ENCODE measurements around the gene ACSF3. TPM values are rescaled to one million over a fixed set of nuclear protein-coding genes. Genes with fewer than 3 reads are reported as not detected.
A peak's percentile ranks its signal among the peaks of the same experiment; 100 is the strongest.
"Not testable (repeated sequence)": the region's sequence is repeated elsewhere in the genome, so short reads cannot be mapped to it uniquely, and the experiment has no call there.

ACSF3 gene
- total RNA-seq, 1 experiment from 2014 or later = 11.8 TPM

DNA sequence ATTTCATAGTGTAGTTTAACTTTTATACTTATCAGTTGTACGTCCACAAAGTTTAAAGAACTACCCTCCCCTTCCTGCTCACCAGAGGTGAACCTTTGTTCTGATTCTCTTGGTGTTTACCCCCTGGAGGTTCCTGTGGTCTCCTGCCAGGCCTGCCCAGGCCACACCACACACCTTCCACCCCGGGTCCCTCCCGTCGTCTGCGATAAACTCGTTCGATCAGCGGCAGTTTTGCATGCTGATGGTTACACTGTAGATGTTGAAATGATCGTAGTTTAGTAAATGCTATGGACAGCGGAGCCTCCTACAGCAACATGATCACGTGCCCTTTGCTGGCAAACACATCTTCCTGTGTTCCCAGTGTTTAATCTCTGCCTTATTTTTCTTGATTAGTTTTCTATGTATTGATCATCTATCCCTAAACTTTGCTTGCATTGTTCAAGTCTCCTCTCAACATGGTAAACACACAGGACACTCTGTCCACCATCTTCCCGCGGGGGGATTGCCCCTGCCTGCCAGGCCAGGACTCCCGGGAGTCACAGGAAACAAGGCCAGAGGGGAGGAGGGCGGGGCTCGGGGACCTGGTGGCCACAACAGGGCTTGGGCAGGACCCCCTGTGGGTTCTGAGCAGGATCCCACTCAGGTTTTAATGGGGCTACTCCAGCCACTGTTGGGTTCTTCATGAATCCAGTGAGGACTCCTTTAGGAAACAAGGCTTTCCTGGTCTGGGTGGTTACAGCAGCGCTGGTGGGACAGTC, 2.8 kb upstream of the ACSF3 start:
- H3K9me3 ChIP-seq (replicated peaks) = no peaks in the 10 kb centered on the region
- no peaks in the 10 kb centered on the region for H3K36me3 ChIP-seq
- no peak for DNase-seq
- H3K27ac ChIP-seq = no peak overlapping the region
- no peaks in the 10 kb centered on the region for H3K27me3 ChIP-seq
- no peak overlapping the region for H3K4me3 ChIP-seq
- no peaks in the 10 kb centered on the region for H3K4me1 ChIP-seq

DNA sequence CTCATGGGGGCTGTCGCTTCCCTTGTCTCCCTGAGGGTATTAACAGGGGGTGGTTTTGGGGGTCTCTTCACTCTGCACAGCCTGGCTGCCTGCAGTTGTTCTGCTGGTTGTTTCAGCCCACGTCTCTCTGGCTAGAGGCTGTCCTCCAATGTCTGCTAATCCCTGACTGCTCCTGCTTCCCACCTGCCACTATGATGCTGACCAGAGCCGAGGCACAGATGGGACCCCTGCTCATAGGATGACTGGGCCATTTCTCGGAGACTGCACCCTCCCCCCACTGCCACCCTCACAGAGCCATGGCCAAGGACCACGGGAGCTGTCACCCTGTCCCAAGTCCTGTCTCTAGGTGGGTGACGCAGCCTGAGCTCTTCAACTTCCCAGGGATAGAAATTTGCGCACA, 1.6 kb upstream of the ACSF3 start:
- Histone ChIP-seq H3K4me3 (no peak overlapping the region), H3K9me3 (replicated peaks) (no peaks in the 10 kb centered on the region), H3K27ac (no peak overlapping the region), H3K4me1 (no peaks in the 10 kb centered on the region), H3K27me3 (no peaks in the 10 kb centered on the region), H3K36me3 (no peaks in the 10 kb centered on the region)
- DNase-seq = no peak

- peak overlapping the region; percentile 75 for H3K4me3 ChIP-seq
- not testable (repeated sequence) for H3K4me1 ChIP-seq; H3K9me3 ChIP-seq (replicated peaks); H3K36me3 ChIP-seq; H3K27me3 ChIP-seq; H3K27ac ChIP-seq; DNase-seq
These were observed 425 bp upstream of the ACSF3 start for GRCh38 chr16:89093252-89093601.

- no peaks in the 10 kb centered on the region for H3K27me3 ChIP-seq
- no peak overlapping the region for H3K27ac ChIP-seq
- H3K36me3 ChIP-seq = no peaks in the 10 kb centered on the region
- peaks cover 11% of the 10 kb centered on the region; the same call in 1 of the 2 replicates for H3K4me1 ChIP-seq
- no peak for DNase-seq
- H3K4me3 ChIP-seq = peak overlapping the region; percentile 75
- no peaks in the 10 kb centered on the region for H3K9me3 ChIP-seq (replicated peaks)
These were observed 714 bp downstream of the ACSF3 start for GRCh38 chr16:89094252-89094879.

GRCh38 chr16:89094880-89095258, 1.2 kb downstream of the ACSF3 start:
- no peaks in the 10 kb centered on the region for H3K27me3 ChIP-seq
- no peak for DNase-seq
- H3K36me3 ChIP-seq = no peaks in the 10 kb centered on the region
- no peaks in the 10 kb centered on the region for H3K9me3 ChIP-seq (replicated peaks)
- H3K4me1 ChIP-seq = peaks cover 11% of the 10 kb centered on the region; the same call in 1 of the 2 replicates
- no peak overlapping the region for H3K4me3 ChIP-seq
- H3K27ac ChIP-seq = no peak overlapping the region

- Histone ChIP-seq H3K27ac (no peak overlapping the region), H3K4me1 (peaks cover 11% of the 10 kb centered on the region; the same call in 1 of the 2 replicates), H3K9me3 (replicated peaks) (no peaks in the 10 kb centered on the region), H3K36me3 (no peaks in the 10 kb centered on the region), H3K4me3 (no peak overlapping the region), H3K27me3 (no peaks in the 10 kb centered on the region)
- DNase-seq = no peak
These were observed 1.9 kb downstream of the ACSF3 start for GRCh38 chr16:89095491-89095951.

DNA sequence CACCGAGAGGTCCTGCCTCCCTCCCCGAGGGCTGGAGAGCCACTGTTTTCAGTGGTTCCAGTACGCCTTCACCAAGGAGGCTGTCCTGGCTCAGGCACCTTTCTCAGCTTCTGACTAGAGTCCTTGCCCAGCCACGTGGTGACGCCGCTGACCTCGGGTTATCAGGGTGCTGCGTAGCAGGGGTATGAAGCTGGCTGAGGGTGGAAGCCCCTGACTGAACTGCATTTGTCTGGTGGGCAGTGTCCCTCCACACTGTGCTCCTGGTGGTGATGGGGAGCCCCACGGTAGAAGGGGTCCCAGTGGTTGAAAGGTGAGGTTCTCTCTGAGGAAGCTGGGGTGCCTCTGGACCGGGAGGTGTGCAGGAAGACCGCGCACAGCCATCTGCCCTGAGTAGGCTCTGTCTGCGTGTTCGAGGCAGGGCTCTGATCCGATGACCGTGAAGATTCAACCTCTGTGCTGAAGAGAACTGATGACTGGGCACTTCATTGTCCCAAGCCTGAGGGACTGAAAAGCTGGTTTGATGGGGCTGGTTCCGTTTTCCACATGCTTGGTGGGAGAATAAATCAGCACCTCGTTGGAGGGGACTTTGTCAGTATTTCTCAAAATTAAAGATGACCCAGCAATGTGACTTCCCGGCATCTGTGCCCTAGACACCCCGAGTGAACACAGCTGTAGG, 2.5 kb downstream of the ACSF3 start:
- Histone ChIP-seq H3K27ac (no peak overlapping the region), H3K27me3 (no peaks in the 10 kb centered on the region), H3K9me3 (replicated peaks) (no peaks in the 10 kb centered on the region), H3K4me3 (no peak overlapping the region), H3K4me1 (peaks cover 11% of the 10 kb centered on the region; the same call in 1 of the 2 replicates), H3K36me3 (no peaks in the 10 kb centered on the region)
- DNase-seq = no peak

DNA sequence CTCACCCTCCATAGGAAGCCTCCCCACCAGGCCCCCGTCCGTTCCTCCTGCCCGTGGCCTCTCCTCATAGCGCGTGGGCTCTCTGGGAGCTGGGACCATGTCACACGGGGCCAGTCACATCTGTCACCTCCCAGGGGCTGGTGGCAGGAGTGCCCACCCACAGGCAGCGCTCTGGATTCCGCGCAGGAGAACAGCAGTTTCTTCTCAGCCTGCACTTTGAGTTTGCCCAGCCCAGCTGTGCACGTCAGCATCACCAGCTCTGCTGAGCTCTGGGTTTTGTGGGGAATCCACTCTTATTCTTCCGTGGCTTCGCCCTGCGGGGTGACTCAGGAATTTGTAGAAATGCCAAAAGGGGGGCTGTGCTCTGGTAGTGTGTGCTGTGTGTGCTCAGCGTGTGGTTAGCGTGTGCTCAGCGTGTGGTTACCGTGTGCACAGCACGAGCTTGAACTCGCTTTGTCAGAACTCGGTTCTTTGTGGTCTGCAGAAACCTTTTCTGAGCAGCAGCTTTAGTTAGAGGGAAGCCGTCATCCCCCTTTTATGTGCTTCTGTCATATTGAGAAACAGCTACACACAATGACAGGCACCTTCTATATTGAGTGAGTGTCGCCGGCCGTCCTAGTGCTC, 3.2 kb downstream of the ACSF3 start:
- H3K27ac ChIP-seq = no peak overlapping the region
- H3K27me3 ChIP-seq = no peaks in the 10 kb centered on the region
- H3K4me3 ChIP-seq = no peak overlapping the region
- no peak for DNase-seq
- no peaks in the 10 kb centered on the region for H3K9me3 ChIP-seq (replicated peaks)
- peaks cover 11% of the 10 kb centered on the region; the same call in 1 of the 2 replicates for H3K4me1 ChIP-seq
- 0 out of 2 replicates have a peak, but pooled peaks cover 4% of the 10 kb centered on the region for H3K36me3 ChIP-seq

GRCh38 chr16:89097392-89097772, 3.7 kb downstream of the ACSF3 start:
- Histone ChIP-seq H3K36me3 (0 out of 2 replicates have a peak, but pooled peaks cover 4% of the 10 kb centered on the region), H3K9me3 (replicated peaks) (no peaks in the 10 kb centered on the region), H3K27me3 (no peaks in the 10 kb centered on the region), H3K27ac (no peak overlapping the region), H3K4me3 (no peak overlapping the region), H3K4me1 (peaks cover 11% of the 10 kb centered on the region; the same call in 1 of the 2 replicates)
- DNase-seq = no peak

DNA sequence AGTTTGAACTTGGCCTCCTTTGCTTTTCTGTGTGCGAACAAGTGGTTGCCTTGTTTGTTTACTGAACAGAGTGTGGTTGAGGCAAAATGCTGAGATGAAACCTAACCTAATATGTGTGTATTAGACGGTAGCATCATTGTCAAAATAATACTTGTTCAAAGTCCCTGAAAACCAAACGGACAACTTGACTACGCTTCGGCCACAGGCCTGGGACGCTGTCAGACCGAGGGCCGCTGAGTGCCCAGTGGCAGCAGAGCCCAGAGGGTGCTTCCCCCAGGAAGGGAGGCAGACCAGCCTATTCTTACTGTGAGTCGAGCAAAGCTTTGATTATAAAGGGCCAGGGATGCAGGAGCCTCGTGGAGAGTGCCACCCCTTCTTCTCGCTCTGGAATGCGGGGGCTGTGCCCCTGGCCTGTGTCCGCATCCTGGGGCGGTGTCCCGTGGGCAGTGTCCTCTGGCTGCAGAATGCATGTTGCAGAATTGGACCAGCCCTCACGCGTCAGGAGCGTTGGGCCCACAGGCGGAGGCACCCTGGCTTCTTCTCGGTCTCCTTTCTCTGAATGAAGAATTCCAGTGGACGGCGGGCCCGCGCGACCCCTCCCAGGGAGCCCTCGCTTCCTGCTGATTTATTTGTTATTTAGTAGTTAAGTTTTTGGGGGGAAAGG, 5.2 kb downstream of the ACSF3 start:
- no peak for DNase-seq
- Histone ChIP-seq H3K27me3 (no peaks in the 10 kb centered on the region), H3K4me1 (peaks cover 11% of the 10 kb centered on the region; the same call in 1 of the 2 replicates), H3K27ac (no peak overlapping the region), H3K36me3 (0 out of 2 replicates have a peak, but pooled peaks cover 4% of the 10 kb centered on the region), H3K9me3 (replicated peaks) (no peaks in the 10 kb centered on the region), H3K4me3 (no peak overlapping the region)

- H3K27me3 ChIP-seq = no peaks in the 10 kb centered on the region
- peaks cover 11% of the 10 kb centered on the region; the same call in 1 of the 2 replicates for H3K4me1 ChIP-seq
- 0 out of 2 replicates have a peak, but pooled peaks cover 4% of the 10 kb centered on the region for H3K36me3 ChIP-seq
- H3K27ac ChIP-seq = no peak overlapping the region
- H3K9me3 ChIP-seq (replicated peaks) = no peaks in the 10 kb centered on the region
- no peak for DNase-seq
- H3K4me3 ChIP-seq = no peak overlapping the region
These were observed 6.3 kb downstream of the ACSF3 start for GRCh38 chr16:89099905-89100304.

- Histone ChIP-seq H3K27me3 (peaks cover 7% of the 10 kb centered on the region; the same call in 1 of the 2 replicates), H3K36me3 (0 out of 2 replicates have a peak, but pooled peaks cover 4% of the 10 kb centered on the region), H3K4me3 (no peak overlapping the region), H3K27ac (no peak overlapping the region), H3K4me1 (peaks cover 11% of the 10 kb centered on the region; the same call in 1 of the 2 replicates), H3K9me3 (replicated peaks) (no peaks in the 10 kb centered on the region)
- DNase-seq = no peak
These were observed 7.1 kb downstream of the ACSF3 start for GRCh38 chr16:89100601-89101302.

GRCh38 chr16:89101303-89102040, 7.8 kb downstream of the ACSF3 start:
- peaks cover 9% of the 10 kb centered on the region; the same call in 1 of the 2 replicates for H3K27me3 ChIP-seq
- H3K4me3 ChIP-seq = peak overlapping the region; percentile 44
- H3K27ac ChIP-seq = no peak overlapping the region; the same call in 1 of the 2 replicates
- H3K9me3 ChIP-seq (replicated peaks) = no peaks in the 10 kb centered on the region
- H3K4me1 ChIP-seq = peaks cover 11% of the 10 kb centered on the region; the same call in 1 of the 2 replicates
- 0 out of 2 replicates have a peak, but pooled peaks cover 4% of the 10 kb centered on the region for H3K36me3 ChIP-seq
- DNase-seq = no peak
